ENCODE results near the gene BICC1.

- TF ChIP-seq CTCF (IDR thresholded peaks at IDR 0.05): no peak
- no peak for TF ChIP-seq TCF7L2 (IDR thresholded peaks at IDR 0.05; ENCODE audit: low read depth, low read length)
- TF ChIP-seq REST (IDR thresholded peaks at IDR 0.05; ENCODE audit: insufficient read depth in 1 of 2, low read depth in 2 of 2, low read length in 1 of 2): no peak
- TF ChIP-seq SIN3A (IDR thresholded peaks at IDR 0.05; ENCODE audit: borderline replicate concordance, insufficient read depth, low read depth, low read length): no peak
These were observed 342.1 kb downstream of the BICC1 start for GRCh38 chr10:58854811-58855210.
